T-cell (primary cell): Measurements from ENCODE around the gene OR11H6. TPM values are rescaled to one million over a fixed set of nuclear protein-coding genes. Genes with fewer than 3 reads are reported as not detected.
"Not testable (repeated sequence)": the region's sequence is repeated elsewhere in the genome, so short reads cannot be mapped to it uniquely, and the experiment has no call there.

Experiments
- ATAC-seq, 4 experiments: fragments of 200-7000 bp in 3 of 4; fragments of 150-1000 bp in 1 of 4; cut with Tn5 transposase; replicated peaks in 1 of 4; 1 replicate in 3 of 4; 2 replicates in 1 of 4; pipeline ENCODE4 v1.10.0; 2021; ENCODE audit warnings: moderate library complexity in 3 of 4, mild to moderate bottlenecking in 2 of 4, moderate number of reproducible peaks in 1 of 4
- CTCF ChIA-PET, 2 donors: fragments of 300-600 bp; sonication (Branson Sonifier 250); formaldehyde crosslinking; loops; one replicate each; lab custom pipeline; 2022; ENCODE audit warnings: antibody characterized with exemption in 2 of 2; lab: Charles Lee
- POLR2A ChIA-PET, 2 donors: fragments of 300-600 bp; sonication (Branson Sonifier 250); formaldehyde crosslinking; loops; one replicate each; lab custom pipeline; 2022; ENCODE audit warnings: antibody characterized with exemption in 2 of 2; lab: Charles Lee
- DNase-seq, 35 experiments: peaks; one replicate each; pipeline versions ENCODE4 v3.0.0 to v3.0.0-alpha.2; 2013 to 2023
- H3K27ac ChIP-seq: one replicate; pipeline ENCODE4 v1.5.1; 2013; ENCODE audit warnings: low read length
- H3K27me3 ChIP-seq, 2 experiments: replicated peaks in 1 of 2; 1 replicate in 1 of 2; 2 replicates in 1 of 2; pipeline versions ENCODE4 v1.6.1 to v1.7.0; 2013; ENCODE audit warnings: low read length in 1 of 2, mixed read lengths in 1 of 2; ENCODE audit not compliant: control insufficient read depth in 2 of 2, insufficient read depth in 2 of 2; ENCODE audit errors: extremely low read depth in 1 of 2
- H3K36me3 ChIP-seq, 2 donors: 1 replicate in 1 of 2; 2 replicates in 1 of 2; pipeline versions ENCODE4 v1.6.1 to v1.7.0; 2013; ENCODE audit warnings: low read length in 1 of 2; ENCODE audit not compliant: control insufficient read depth in 2 of 2, insufficient read depth in 1 of 2; ENCODE audit errors: extremely low read depth in 1 of 2
- H3K4me1 ChIP-seq, 2 experiments: 1 replicate in 1 of 2; 2 replicates in 1 of 2; pipeline versions ENCODE4 v1.6.1 to v1.7.0; 2013; ENCODE audit warnings: low read length in 2 of 2, mixed read lengths in 1 of 2; ENCODE audit not compliant: insufficient read depth in 2 of 2, control insufficient read depth in 1 of 2; ENCODE audit errors: extremely low read depth in 1 of 2
- H3K4me3 ChIP-seq, 2 donors: 1 replicate in 1 of 2; 2 replicates in 1 of 2; pipeline versions ENCODE4 v1.5.1 to v1.7.0; 2013; ENCODE audit warnings: mild to moderate bottlenecking in 2 of 2, low read length in 1 of 2, moderate library complexity in 1 of 2; ENCODE audit not compliant: control insufficient read depth in 1 of 2; ENCODE audit errors: extremely low read depth in 1 of 2
- H3K9me3 ChIP-seq: 2 replicates; pipeline ENCODE4 v1.7.0; 2013
- H3K27ac Mint-ChIP-seq, 2 donors: one replicate each; pipeline ENCODE4 v1.8.0; 2020 to 2021; ENCODE audit warnings: mild to moderate bottlenecking in 2 of 2, mixed read lengths in 2 of 2
- H3K27me3 Mint-ChIP-seq, 2 donors: one replicate each; pipeline ENCODE4 v1.8.0; 2021 to 2022; ENCODE audit warnings: mixed read lengths in 2 of 2
- H3K36me3 Mint-ChIP-seq: one replicate; pipeline ENCODE4 v1.8.0; 2021; ENCODE audit warnings: mixed read lengths
- H3K4me1 Mint-ChIP-seq, 3 donors: one replicate each; pipeline ENCODE4 v1.8.0; 2020 to 2022; ENCODE audit warnings: mixed read lengths in 3 of 3, mild to moderate bottlenecking in 1 of 3
- H3K4me3 Mint-ChIP-seq, 3 donors: one replicate each; pipeline ENCODE4 v1.8.0; 2020 to 2022; ENCODE audit warnings: mild to moderate bottlenecking in 3 of 3, mixed read lengths in 3 of 3, moderate library complexity in 3 of 3
- H3K9me3 Mint-ChIP-seq, 3 donors: one replicate each; pipeline ENCODE4 v1.8.0; 2020 to 2022; ENCODE audit warnings: mixed read lengths in 3 of 3
- WGBS: methylation state at CpG from one replicate; pipeline ENCODE4 v1.1.5; 2013; ENCODE audit warnings: missing lambda C conversion rate; ENCODE audit not compliant: insufficient coverage; 5-methylcytosine and 5-hydroxymethylcytosine counted together
- total RNA-seq, 35 experiments: library from RNA in 6 of 35; stranded (reverse) in 6 of 35; fragments of 120-200 nt in 1 of 35; gene quantifications; one replicate each; pipeline versions ENCODE4 v1.2.1 to v1.2.4 and lab custom pipeline; 2013 to 2026

Gene OR11H6
- total RNA-seq, 5 donors from 2014 or later (not counting 1 experiment from before 2014, with no cell fraction given) = not detected

DNA sequence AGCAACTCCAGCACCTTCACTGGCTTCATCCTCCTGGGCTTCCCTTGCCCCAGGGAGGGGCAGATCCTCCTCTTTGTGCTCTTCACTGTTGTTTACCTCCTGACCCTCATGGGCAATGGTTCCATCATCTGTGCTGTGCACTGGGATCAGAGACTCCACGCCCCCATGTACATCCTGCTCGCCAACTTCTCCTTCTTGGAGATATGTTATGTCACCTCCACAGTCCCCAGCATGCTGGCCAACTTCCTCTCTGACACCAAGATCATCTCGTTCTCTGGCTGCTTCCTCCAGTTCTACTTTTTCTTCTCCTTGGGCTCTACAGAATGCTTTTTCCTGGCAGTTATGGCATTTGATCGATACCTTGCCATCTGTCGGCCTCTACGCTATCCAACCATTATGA, 26.1 kb upstream of the OR11H6 start:
- no peak overlapping the region for H3K27ac Mint-ChIP-seq
- ATAC-seq (no peak), DNase-seq (no peak)
- H3K9me3 Mint-ChIP-seq = no peaks in the 10 kb centered on the region
- no peak overlapping the region for H3K4me3 Mint-ChIP-seq
- POLR2A ChIA-PET = no interaction called here
- Histone ChIP-seq H3K4me1 (no peaks in the 10 kb centered on the region), H3K36me3 (no peaks in the 10 kb centered on the region), H3K27ac (no peak overlapping the region), H3K9me3 (no peaks in the 10 kb centered on the region), H3K27me3 (no peaks in the 10 kb centered on the region), H3K4me3 (no peak overlapping the region)
- peaks cover 15 to 21% of the 10 kb centered on the region in 2 donors for H3K27me3 Mint-ChIP-seq
- WGBS = 87% methylated on average over 4 of the region's 6 CpGs
- no peaks in the 10 kb centered on the region for H3K4me1 Mint-ChIP-seq
- CTCF ChIA-PET = no interaction called here
- no peaks in the 10 kb centered on the region for H3K36me3 Mint-ChIP-seq

DNA sequence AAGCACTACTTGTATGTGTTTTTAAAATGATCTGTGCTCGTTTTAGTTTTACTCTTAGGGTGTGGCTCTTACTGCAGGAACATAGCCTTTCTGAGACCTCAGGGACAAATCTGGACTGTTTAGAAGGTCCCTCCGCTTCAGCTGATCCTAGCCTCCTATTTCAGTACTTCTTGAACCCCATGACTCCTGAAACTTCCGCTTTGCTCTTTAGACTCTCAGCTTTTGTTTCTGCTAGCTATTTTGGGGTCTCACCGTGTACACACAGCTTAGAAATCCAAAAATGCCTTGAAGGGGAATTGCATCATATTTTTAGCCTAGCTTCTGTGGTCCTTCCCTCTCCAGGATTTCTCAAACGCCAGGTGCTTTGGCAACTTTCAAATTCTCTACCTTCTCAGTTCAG, 24.5 kb upstream of the OR11H6 start:
- Mint-ChIP-seq H3K36me3 (no peaks in the 10 kb centered on the region), H3K27ac (no peak overlapping the region), H3K4me3 (no peak overlapping the region), H3K9me3 (no peaks in the 10 kb centered on the region), H3K27me3 (peaks cover 17 to 18% of the 10 kb centered on the region in 2 donors), H3K4me1 (no peaks in the 10 kb centered on the region)
- ChIA-PET POLR2A (no interaction called here), CTCF (interaction anchor here in 1 of 2 donors (0.5 kb wide), 1 partner anchor 77 kb away, joined by 3 read pairs; no protein-coding TSS in a partner anchor)
- ATAC-seq (no peak), DNase-seq (no peak)
- H3K9me3 ChIP-seq = no peaks in the 10 kb centered on the region
- H3K36me3 ChIP-seq = no peaks in the 10 kb centered on the region
- no peak overlapping the region for H3K4me3 ChIP-seq
- H3K27me3 ChIP-seq = no peaks in the 10 kb centered on the region
- WGBS = 83% methylated on average over 3 of the region's 5 CpGs
- H3K27ac ChIP-seq = no peak overlapping the region
- no peaks in the 10 kb centered on the region for H3K4me1 ChIP-seq

DNA sequence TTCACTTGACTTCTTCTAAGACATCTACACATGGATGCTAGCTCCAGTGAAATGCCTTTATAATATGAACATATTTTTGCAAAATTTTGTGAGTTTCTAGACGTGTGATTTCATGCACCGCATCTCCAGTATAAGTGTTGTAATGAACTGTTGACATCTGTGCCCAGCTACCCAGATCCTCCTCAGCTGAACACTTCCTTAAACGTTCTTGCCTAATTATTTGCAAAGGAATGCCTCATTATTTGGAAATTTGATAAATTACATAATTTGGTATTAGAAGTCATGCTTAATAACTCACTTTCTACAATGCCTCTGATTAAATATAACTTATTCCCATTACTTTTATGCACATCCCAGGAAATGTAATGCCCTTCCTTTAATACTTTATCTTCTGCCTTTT, 18.8 kb upstream of the OR11H6 start:
- peaks cover 4 to 11% of the 10 kb centered on the region in 2 donors for H3K27me3 Mint-ChIP-seq
- WGBS = no CpG with 5 or more reads among the region's 3 CpGs
- no peaks in the 10 kb centered on the region for H3K4me1 ChIP-seq

DNA sequence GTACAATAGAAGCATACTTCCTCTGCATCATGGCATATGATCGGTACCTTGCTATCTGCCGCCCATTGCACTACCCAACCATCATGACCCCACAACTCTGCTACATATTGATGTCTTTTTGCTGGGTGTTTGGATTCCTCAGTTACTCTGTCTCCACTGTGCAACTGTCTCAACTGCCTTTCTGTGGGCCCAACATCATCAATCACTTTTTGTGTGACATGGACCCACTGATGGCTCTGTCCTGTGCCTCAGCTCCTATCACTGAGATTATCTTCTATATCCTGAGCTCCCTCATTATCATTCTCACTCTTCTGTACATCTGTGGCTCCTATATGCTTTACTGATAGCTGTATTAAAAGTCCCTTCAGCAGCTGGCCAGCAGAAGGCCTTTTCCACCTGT, 13.9 kb upstream of the OR11H6 start:
- ChIA-PET CTCF (interaction anchor here in 1 of 2 donors (0.6 kb wide), 1 partner anchor 327 kb away, joined by 3 read pairs; no protein-coding TSS in a partner anchor), POLR2A (no interaction called here)
- H3K4me1 ChIP-seq = no peaks in the 10 kb centered on the region
- no peak overlapping the region for H3K27ac ChIP-seq
- no peaks in the 10 kb centered on the region for H3K9me3 ChIP-seq
- Mint-ChIP-seq H3K9me3 (no peaks in the 10 kb centered on the region), H3K4me3 (no peak overlapping the region), H3K27me3 (no peaks in the 10 kb centered on the region), H3K27ac (no peak overlapping the region), H3K4me1 (no peaks in the 10 kb centered on the region), H3K36me3 (no peaks in the 10 kb centered on the region)
- ATAC-seq (no peak), DNase-seq (no peak)
- H3K36me3 ChIP-seq = no peaks in the 10 kb centered on the region
- H3K4me3 ChIP-seq = no peak overlapping the region
- H3K27me3 ChIP-seq = no peaks in the 10 kb centered on the region
- no CpG with 5 or more reads among the region's 2 CpGs for WGBS

More for the DNA sequence above, 18.8 kb upstream of the OR11H6 start:
- Mint-ChIP-seq H3K4me3 (no peak overlapping the region), H3K9me3 (no peaks in the 10 kb centered on the region), H3K4me1 (no peaks in the 10 kb centered on the region), H3K36me3 (no peaks in the 10 kb centered on the region), H3K27ac (no peak overlapping the region)
- Histone ChIP-seq H3K36me3 (no peaks in the 10 kb centered on the region), H3K27ac (no peak overlapping the region), H3K4me3 (no peak overlapping the region), H3K9me3 (no peaks in the 10 kb centered on the region), H3K27me3 (no peaks in the 10 kb centered on the region)
- DNase-seq (no peak), ATAC-seq (no peak)
- ChIA-PET CTCF (no interaction called here), POLR2A (no interaction called here)

DNA sequence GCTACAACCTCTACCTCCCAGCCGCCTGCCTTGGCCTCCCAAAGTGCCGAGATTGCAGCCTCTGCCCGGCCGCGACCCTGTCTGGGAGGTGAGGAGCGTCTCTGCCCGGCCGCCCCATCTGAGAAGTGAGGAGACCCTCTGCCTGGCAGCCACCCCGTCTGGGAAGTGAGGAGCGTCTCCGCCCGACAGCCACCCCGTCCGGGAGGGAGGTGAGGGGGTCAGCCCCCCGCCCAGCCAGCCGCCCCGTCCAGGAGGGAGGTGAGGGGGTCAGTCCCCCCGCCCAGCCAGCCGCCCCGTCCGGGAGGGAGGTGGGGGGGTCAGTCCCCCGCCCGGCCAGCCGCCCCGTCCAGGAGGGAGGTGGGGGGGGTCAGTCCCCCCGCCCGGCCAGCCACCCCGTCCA, 11.1 kb upstream of the OR11H6 start:
- H3K9me3 Mint-ChIP-seq = not testable (repeated sequence)
- 100% methylated on average over 3 of the region's 28 CpGs for WGBS

DNA sequence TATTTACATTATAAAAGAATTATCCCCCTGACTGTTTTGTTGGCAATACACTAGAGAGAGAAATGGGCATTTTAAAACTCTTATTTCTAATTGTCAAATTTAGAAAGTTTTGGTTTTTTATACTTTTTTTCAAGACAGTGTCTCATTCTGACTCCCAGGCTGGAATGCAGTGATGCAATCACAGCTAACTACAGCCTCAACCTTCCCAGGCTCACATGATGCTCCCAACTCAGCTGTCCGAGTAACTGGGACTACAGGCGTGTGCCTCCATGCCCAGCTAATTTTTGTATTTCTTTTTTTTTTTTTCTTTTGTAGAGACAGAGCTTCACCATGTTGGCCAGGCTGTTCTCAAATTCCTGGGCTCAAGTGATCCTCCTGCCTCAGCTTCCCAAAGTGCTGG, 8.3 kb upstream of the OR11H6 start:
- H3K36me3 ChIP-seq = no peaks in the 10 kb centered on the region
- H3K9me3 ChIP-seq = no peaks in the 10 kb centered on the region
- H3K4me3 ChIP-seq = no peak overlapping the region
- no peak overlapping the region for H3K27ac Mint-ChIP-seq
- no peak overlapping the region for H3K27ac ChIP-seq
- peaks cover 0 to 11% of the 10 kb centered on the region in 2 donors for H3K27me3 Mint-ChIP-seq
- no peaks in the 10 kb centered on the region for H3K9me3 Mint-ChIP-seq
- 60% methylated on average over 1 of the region's 2 CpGs for WGBS
- H3K4me1 ChIP-seq = no peaks in the 10 kb centered on the region
- H3K4me1 Mint-ChIP-seq = no peaks in the 10 kb centered on the region
- ChIA-PET CTCF (no interaction called here), POLR2A (no interaction called here)
- H3K4me3 Mint-ChIP-seq = no peak overlapping the region
- H3K27me3 ChIP-seq = no peaks in the 10 kb centered on the region
- DNase-seq (no peak), ATAC-seq (no peak)
- no peaks in the 10 kb centered on the region for H3K36me3 Mint-ChIP-seq

More for the DNA sequence above, 11.1 kb upstream of the OR11H6 start:
- CTCF ChIA-PET, H3K27me3 Mint-ChIP-seq, H3K4me3 ChIP-seq, H3K4me1 ChIP-seq, H3K9me3 ChIP-seq, H3K27ac ChIP-seq, H3K36me3 ChIP-seq, H3K4me3 Mint-ChIP-seq, H3K27me3 ChIP-seq, H3K4me1 Mint-ChIP-seq, H3K36me3 Mint-ChIP-seq, DNase-seq, H3K27ac Mint-ChIP-seq, POLR2A ChIA-PET, ATAC-seq: not testable (repeated sequence)

DNA sequence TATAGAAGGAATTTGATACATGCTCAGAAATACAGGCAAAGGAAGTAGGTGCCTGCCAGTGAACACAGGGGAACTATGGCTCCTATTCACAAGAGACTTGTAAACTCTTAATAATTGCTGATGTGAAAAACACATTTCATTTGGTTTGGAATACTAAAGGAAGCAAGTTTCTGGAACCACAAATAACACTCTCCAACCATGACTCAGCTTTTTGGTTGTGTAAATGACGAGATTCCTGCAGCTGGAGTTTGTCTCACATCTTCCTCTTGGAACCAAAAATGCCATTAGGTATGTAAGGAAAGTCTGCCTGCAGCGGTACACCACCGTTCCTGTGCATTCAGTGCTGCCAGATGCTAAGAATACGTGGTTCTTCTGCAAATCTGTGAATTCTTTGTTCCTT, 4.5 kb upstream of the OR11H6 start:
- Mint-ChIP-seq H3K4me1 (no peaks in the 10 kb centered on the region), H3K27ac (no peak overlapping the region), H3K27me3 (peaks cover 8 to 17% of the 10 kb centered on the region in 2 donors), H3K36me3 (no peaks in the 10 kb centered on the region), H3K9me3 (no peaks in the 10 kb centered on the region), H3K4me3 (no peak overlapping the region)
- Histone ChIP-seq H3K4me3 (no peak overlapping the region), H3K27me3 (no peaks in the 10 kb centered on the region), H3K27ac (no peak overlapping the region), H3K4me1 (no peaks in the 10 kb centered on the region), H3K36me3 (no peaks in the 10 kb centered on the region), H3K9me3 (no peaks in the 10 kb centered on the region)
- ChIA-PET POLR2A (no interaction called here), CTCF (no interaction called here)
- DNase-seq (no peak), ATAC-seq (no peak)
- 80% methylated on average over 1 of the region's 4 CpGs for WGBS
